EH (cell line): ENCODE results near the gene APEX1.

Experiments
- DNase-seq: peaks from one replicate; pipeline ENCODE4 v3.0.0-alpha.2; 2015; ENCODE audit warnings: low read depth

The APEX1 gene

DNA sequence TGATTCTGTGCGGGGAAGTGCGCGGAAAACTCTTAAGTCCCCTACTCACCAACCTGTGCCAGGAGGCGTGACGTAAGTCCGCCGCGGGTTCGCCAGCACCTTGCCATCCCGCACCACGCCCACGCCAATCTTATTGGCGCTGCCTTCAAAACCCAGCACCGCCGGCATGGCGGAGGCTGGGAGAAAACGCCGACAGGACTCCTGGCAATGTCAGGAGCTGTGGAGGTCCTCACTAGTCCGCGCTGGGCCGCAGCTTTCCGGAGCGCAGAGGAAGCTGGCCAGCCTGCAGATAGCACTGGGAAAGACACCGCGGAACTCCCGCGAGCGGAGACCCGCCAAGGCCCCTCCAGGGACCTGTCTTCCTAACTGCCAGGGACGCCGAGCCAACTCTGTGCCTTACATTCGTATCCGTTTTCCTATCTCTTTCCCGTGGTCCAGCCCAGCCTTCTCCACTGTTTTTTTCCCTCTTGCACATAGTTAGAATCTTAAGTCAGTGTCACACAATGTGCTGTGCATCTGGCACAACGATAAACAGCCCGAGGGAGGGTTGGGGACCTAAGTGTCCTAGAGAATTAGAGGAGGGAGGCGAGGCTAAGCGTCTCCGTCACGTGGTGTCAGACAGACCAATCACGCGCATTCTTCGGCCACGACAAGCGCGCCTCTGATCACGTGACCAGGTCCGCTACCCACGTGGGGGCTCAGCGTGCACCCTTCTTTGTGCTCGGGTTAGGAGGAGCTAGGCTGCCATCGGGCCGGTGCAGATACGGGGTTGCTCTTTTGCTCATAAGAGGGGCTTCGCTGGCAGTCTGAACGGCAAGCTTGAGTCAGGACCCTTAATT lies at the start of gene APEX1, which contains the start of gene OSGEP:
Gene APEX1, plus strand, starts transcription at position 711 of the 839 bp plus-strand sequence. CDS start 420 bp downstream, outside the sequence.
Gene OSGEP, minus strand, starts transcription at position 297 of the 839 bp plus-strand sequence. Its CDS starts 129 bp downstream, at position 168.
- peak; percentile 99 for DNase-seq

GRCh38 chr14:20409226-20409625 lies 45.8 kb upstream of the APEX1 start:
- DNase-seq = peak; percentile 82

DNA sequence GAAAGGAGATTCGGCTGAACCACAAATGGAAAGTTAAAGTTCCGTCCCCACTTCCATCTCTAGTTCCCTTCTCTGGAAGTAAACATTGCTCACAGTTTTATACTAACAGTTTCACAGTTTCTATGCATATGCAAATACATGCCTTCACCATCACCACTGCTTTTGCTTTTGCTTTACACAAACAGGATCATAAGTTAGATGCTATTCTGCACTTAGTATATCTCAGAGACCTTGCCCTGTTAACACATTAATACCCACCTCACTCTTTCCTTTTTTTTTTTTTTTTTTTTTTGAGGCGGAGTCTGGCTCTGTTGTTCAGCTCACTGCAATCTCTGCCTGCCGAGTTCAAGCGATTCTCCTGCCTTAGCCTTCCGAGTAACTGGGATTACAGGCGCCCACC lies 42.6 kb upstream of the APEX1 start:
- peak; percentile 25 for DNase-seq

DNA sequence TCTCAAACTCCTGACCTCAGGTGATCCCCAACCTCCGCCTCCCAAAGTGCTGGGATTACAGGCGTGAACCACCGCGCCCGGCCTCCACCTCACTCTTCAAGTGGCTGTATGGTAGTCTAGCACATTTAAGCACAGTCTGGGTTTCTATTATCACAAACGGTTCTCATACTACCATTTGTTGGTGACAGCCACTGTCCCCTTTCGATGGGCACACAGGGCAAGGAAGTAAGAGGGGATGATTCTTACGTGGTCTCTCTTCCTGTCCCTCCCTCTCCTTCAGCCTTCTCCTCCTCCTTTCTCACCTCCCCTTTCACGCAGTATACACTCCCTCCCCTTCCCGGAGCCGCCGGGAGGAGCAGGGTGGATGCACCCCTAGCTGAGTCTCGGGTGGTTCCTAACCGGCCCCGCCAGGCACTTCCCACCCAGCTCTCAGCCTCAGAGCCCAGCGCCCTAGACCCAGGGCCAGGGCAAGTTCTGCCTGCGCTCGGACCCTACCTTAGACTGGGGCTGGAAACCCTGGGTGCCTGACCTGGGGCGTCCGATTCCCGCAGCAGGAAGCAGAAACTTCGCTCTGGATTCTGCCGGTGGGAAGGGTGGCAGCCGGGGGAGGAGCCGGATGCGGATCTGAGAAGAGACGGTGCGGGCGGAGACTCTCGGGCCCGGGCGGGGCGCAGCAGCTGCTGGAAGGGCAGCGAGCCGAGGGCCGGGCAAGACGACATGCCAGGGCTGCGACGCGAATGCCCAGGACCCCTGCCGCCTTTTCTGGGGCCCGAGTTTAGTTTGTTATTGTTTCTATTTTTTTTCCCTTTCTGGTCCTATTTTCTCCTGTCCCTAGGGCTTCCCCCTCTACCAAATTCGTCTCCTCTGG lies 41.9 kb upstream of the APEX1 start, which contains the start of gene TEP1:
Gene TEP1, minus strand, starts transcription at position 626 of the 868 bp plus-strand sequence. CDS start 5,062 bp downstream, outside the sequence.
- DNase-seq = peak; percentile 90

DNA sequence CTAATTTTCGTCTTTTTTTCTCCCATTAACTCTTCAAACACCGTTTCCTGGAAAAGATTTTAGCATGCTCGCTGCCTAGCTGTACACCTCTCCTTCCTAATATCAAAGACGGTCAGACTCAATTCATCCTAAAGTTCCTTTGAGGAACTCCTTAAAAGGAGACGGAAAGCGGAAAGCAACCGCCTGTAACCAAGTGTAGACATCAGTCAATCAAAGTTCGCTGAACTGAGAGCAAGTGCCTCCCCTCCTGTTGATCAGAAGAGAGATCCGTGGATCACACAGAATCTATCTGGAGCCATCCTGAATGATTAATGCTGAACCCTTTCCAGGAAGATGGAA lies 41.3 kb upstream of the APEX1 start:
- peak; percentile 30 for DNase-seq

DNA sequence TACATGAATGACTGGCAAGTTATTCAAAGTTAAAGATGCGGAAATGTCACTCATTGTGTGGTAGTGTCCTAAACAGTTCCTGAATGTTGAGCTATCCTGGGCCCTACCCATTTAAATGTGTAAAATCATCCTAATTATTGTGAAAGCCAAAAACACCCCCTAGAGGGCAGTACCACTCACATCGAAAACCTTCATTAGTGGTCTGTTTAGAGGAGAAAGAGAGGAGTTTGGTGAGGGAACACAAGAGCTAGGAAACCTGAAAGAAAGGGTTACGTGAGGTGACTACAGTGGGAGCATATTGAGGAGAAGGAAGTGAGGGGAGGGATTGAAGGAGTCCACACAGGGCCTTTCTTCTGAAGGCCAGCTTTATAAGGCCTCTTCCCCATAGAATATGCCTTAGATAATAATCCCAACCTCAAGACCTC lies 39.2 kb upstream of the APEX1 start:
- DNase-seq = peak; percentile 65

DNA sequence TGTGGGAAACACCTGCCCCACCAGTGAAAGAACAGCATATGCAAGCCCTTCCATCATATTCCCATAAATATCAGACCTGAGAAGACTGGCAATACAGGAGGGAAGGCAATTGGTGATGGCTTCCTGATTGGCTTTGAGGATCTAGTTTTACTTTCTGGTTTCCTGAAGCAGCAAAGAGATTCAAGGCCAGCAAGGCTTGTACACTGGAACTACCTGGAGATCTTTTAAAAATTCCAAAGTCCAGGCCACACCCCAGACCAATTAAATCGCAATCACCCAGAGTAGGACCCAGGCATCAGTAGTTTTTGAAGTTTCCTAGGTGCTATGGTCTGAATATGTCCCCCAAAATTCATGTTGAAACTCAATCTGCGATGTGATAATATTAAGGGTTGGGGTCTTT lies 38.8 kb upstream of the APEX1 start:
- no peak for DNase-seq

GRCh38 chr14:20417250-20418186 lies 37.5 kb upstream of the APEX1 start:
- no peak for DNase-seq

DNA sequence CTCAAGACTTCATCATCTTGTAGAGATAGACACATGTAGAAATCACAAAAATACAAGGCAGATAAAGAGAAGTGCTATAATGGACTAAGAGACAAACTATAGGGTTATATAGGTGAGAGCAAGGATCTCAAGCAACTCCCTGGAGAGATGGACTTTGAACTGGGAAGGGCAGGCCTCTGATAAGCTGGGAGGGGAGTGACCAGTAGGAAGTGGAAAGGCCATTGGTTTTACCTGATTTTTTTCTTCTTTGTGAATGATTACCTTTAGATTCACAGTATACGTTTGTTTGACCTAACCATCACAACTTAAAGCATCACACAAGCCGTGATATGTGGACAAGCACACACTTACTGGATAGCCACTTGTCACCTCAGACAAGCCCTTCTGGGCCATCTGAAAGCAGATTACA lies 36.5 kb upstream of the APEX1 start:
- DNase-seq = no peak

DNA sequence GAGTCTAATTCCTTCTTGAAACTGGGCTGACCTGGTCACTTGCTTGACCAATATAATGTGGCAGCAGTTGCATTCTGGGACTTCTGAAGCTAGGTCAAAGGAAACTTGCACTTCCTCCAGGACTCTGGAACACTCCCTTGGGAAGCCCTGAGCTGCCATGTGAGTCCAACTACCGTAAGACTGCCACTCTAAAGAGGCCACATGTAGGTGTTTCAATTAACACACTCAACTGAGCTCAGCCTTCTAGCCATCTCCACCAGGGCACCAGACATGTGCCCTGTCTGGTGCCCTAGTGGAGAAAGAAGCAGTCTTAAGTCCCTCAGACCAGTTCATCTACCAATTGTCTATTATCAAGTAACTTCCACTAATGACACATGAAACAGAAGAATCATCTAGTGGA lies 35.6 kb upstream of the APEX1 start:
- peak; percentile 22 for DNase-seq

- DNase-seq = no peak
These were observed 33.8 kb upstream of the APEX1 start for GRCh38 chr14:20421267-20421666.

DNA sequence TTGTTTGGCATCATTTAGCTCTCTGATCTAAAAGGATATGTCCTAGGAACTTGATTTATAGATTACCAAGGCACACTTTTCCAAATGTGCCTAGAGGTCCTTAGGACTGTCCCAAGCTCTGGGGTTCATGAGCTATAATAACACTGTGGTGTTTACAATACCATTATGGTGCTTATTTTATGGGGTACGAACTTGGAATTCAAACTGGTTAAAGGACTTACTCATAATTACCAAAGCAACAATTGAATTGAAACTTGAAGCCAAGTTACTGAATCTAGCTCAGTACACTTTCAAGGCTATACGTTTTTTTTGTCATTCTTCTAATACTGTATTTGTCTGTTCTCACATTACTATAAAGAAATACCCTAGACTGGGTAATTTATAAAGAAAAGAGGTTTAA lies 32.1 kb upstream of the APEX1 start:
- no peak for DNase-seq

GRCh38 chr14:20424851-20425250 lies 30.2 kb upstream of the APEX1 start:
- no peak for DNase-seq

- peak; percentile 69 for DNase-seq
These were observed 27.6 kb upstream of the APEX1 start for GRCh38 chr14:20427231-20428009.

- no peak for DNase-seq
These were observed 27.0 kb upstream of the APEX1 start for GRCh38 chr14:20428010-20428365.

DNA sequence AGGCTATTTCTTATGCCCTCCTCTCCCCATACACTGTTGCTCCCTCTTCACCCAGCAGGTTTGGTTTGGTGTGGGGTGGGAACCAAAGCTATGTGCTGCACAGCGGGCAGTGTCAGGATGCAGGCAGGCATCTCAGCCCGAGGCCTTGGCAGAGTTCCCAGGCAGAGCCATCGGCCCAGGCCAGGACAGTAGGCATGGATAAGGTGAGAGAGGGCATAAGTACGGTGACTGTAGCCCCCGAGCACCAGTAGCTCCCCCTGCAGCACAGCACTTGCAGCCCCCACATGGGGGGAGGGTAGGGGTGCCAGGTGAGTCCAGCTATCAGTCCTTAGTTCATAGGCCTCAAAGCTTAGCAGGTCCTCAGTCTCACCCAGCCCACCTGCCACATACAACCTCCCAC lies 26.2 kb upstream of the APEX1 start:
- DNase-seq = no peak

DNA sequence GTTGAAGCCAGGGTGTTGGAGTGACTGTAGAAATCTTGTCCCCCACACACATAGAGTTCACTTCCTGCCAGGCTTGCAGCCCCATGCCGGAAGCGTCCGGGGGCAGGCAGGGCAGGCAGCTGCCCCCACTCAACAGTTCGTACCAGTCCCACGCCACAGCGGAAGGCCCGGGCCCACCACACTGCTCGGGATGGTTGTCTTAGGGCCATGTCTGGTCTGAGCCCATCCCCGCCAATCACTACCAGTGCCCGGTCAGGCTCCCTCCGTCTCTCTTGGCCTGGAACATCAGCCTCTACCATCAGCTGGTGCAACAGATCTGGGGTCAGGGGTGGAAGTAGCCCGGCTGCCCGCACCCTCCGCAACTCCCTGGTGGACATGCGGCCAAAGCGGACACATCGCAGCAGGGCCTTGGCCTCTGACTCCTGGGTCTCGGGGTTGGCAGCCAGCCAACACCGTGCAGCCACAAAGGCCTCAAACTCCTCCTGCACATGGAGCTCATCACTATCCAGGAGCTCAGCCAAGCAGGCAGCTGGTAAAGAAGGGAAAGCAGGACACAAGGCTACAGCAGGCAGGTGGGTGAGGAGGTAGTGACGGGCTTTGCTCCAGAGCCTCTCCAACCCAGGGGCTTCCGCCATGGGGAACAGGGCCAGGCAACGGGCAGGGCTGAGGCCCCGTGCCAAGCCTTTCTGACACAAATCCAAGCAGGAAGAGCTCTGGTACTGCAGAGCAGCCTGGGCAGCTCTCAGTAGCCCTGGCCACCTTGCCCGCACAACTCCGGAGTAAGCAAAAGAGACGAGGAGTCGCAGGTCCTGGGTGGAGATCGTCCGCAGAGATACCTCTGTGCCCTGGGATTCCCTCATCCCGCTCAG lies 25.0 kb upstream of the APEX1 start:
- DNase-seq = no peak

GRCh38 chr14:20434701-20435581 lies 20.1 kb upstream of the APEX1 start:
- peak; percentile 18 for DNase-seq
